Urinary bladder (tissue), 4 donors: Measurements from ENCODE around the gene CBFA2T2. TPM values are rescaled to one million over a fixed set of nuclear protein-coding genes. Genes with fewer than 3 reads are reported as not detected.
"Not testable (repeated sequence)": the region's sequence is repeated elsewhere in the genome, so short reads cannot be mapped to it uniquely, and the experiment has no call there.

Experiments
- DNase-seq: peaks from one replicate; pipeline ENCODE4 v3.0.0-alpha.2; 2015; ENCODE audit errors: extremely low spot score
- H3K27ac ChIP-seq: one replicate; pipeline ENCODE4 v1.5.1; 2013; ENCODE audit warnings: low read depth, mild to moderate bottlenecking, moderate library complexity
- H3K36me3 ChIP-seq: one replicate; pipeline ENCODE4 v1.6.1; 2013; ENCODE audit warnings: mild to moderate bottlenecking, moderate library complexity; ENCODE audit not compliant: insufficient read depth
- H3K4me1 ChIP-seq: one replicate; pipeline ENCODE4 v1.6.1; 2013; ENCODE audit warnings: mild to moderate bottlenecking, moderate library complexity; ENCODE audit not compliant: insufficient read depth
- H3K4me3 ChIP-seq: one replicate; pipeline ENCODE4 v1.5.1; 2013; ENCODE audit warnings: low read depth, low read length
- WGBS: extraction: QIAGEN DNeasy Blood & Tissue Kit; methylation state at CpG from one replicate; pipeline ENCODE4 v1.1.7; 2013; 5-methylcytosine and 5-hydroxymethylcytosine counted together
- polyA plus RNA-seq: library from polyadenylated mRNA; stranded (reverse); fragments of 200-250 nt; gene quantifications from one replicate; pipeline ENCODE4 v1.2.3, GENCODE V29; 2013
- total RNA-seq: library from RNA; depleted of rRNA; stranded (reverse); fragments of >200 nt; gene quantifications from one replicate; pipeline ENCODE4 v1.2.3, GENCODE V29; 2014
- donor health status: healthy with polysubstance abuse.
- donor health status: healthy.

The CBFA2T2 gene
- total and polyA plus RNA-seq, 2 donors, result 12.5 to 16.0 TPM

GRCh38 chr20:33698966-33699365 is 209.1 kb downstream of the CBFA2T2 start:
- WGBS, result 92% methylated on average over 18 of the region's 27 CpGs
- not testable (repeated sequence) for H3K4me3 ChIP-seq, H3K27ac ChIP-seq, H3K4me1 ChIP-seq, H3K36me3 ChIP-seq, DNase-seq

Other genes with a start within 250 kb of the CBFA2T2 start
- gene BPIFB1, start 206.9 kb upstream of the CBFA2T2 start, total RNA-seq, result not detected
- gene BPIFB1, start 206.9 kb upstream of the CBFA2T2 start, polyA plus RNA-seq, result not detected
- 16.5 TPM for gene CDK5RAP1, start 88.6 kb upstream of the CBFA2T2 start, total RNA-seq
- 22.6 TPM for gene CDK5RAP1, start 88.6 kb upstream of the CBFA2T2 start, polyA plus RNA-seq
- 9.3 TPM for gene SNTA1, start 46.3 kb upstream of the CBFA2T2 start, total RNA-seq
- gene SNTA1, start 46.3 kb upstream of the CBFA2T2 start, polyA plus RNA-seq, result 50.6 TPM
- not detected for gene C20orf144, start 172.2 kb downstream of the CBFA2T2 start, total RNA-seq
- gene C20orf144, start 172.2 kb downstream of the CBFA2T2 start, polyA plus RNA-seq, result 0.03 TPM
- 0.95 TPM for gene ACTL10, start 176.8 kb downstream of the CBFA2T2 start, total RNA-seq
- 2.5 TPM for gene ACTL10, start 176.8 kb downstream of the CBFA2T2 start, polyA plus RNA-seq
- 18.6 TPM for gene NECAB3, start 184.3 kb downstream of the CBFA2T2 start, total RNA-seq
- 33.4 TPM for gene NECAB3, start 184.3 kb downstream of the CBFA2T2 start, polyA plus RNA-seq
- gene E2F1, start 196.3 kb downstream of the CBFA2T2 start, total RNA-seq, result 6.6 TPM
- gene E2F1, start 196.3 kb downstream of the CBFA2T2 start, polyA plus RNA-seq, result 3.5 TPM
- 12.2 TPM for gene PXMP4, start 230.2 kb downstream of the CBFA2T2 start, total RNA-seq
- 12.0 TPM for gene PXMP4, start 230.2 kb downstream of the CBFA2T2 start, polyA plus RNA-seq
- gene ZNF341, start 241.9 kb downstream of the CBFA2T2 start, total RNA-seq, result 1.4 TPM
- 3.1 TPM for gene ZNF341, start 241.9 kb downstream of the CBFA2T2 start, polyA plus RNA-seq